ENCODE data around the gene C2orf72.
A peak's percentile ranks its signal among the peaks of the same experiment; 100 is the strongest.

Gene C2orf72

GRCh38 chr2:231041061-231041689 is 3.9 kb downstream of the C2orf72 start:
- DNase-seq (ENCODE audit: low read depth in 2 of 2, low spot score in 1 of 2) = no peak

GRCh38 chr2:231043796-231044195 is 6.5 kb downstream of the C2orf72 start:
- no peak for DNase-seq (ENCODE audit: low read depth in 2 of 2, low spot score in 1 of 2)

- no peak for DNase-seq (ENCODE audit: low read depth in 2 of 2, low spot score in 1 of 2)
These were observed 9.6 kb downstream of the C2orf72 start for GRCh38 chr2:231046916-231047273.

- no peak for DNase-seq (ENCODE audit: low read depth in 2 of 2, low spot score in 1 of 2)
These were observed 10.1 kb downstream of the C2orf72 start for GRCh38 chr2:231047274-231047922.

GRCh38 chr2:231047923-231048915 is 10.9 kb downstream of the C2orf72 start:
- no peak for DNase-seq (ENCODE audit: low read depth in 2 of 2, low spot score in 1 of 2)

- DNase-seq (ENCODE audit: low read depth in 2 of 2, low spot score in 1 of 2) = no peak
These were observed 12.1 kb downstream of the C2orf72 start for GRCh38 chr2:231049286-231050017.

GRCh38 chr2:231050018-231050901 is 12.9 kb downstream of the C2orf72 start:
- DNase-seq (ENCODE audit: low read depth in 2 of 2, low spot score in 1 of 2) = no peak

GRCh38 chr2:231051116-231051515 is 13.8 kb downstream of the C2orf72 start:
- DNase-seq (ENCODE audit: low read depth in 2 of 2, low spot score in 1 of 2) = no peak

- peak; percentile 55 to 59 for DNase-seq (ENCODE audit: low read depth in 2 of 2, low spot score in 1 of 2)
These were observed 15.4 kb downstream of the C2orf72 start for GRCh38 chr2:231052494-231053451.

- DNase-seq (ENCODE audit: low read depth in 2 of 2, low spot score in 1 of 2) = no peak
These were observed 16.5 kb downstream of the C2orf72 start for GRCh38 chr2:231053846-231054245.

- DNase-seq (ENCODE audit: low read depth in 2 of 2, low spot score in 1 of 2) = peak; percentile 84 to 85
These were observed 19.4 kb downstream of the C2orf72 start, which contains the start of gene PSMD1 for GRCh38 chr2:231056453-231057416. TSS of gene PSMD1 (plus strand) at chr2:231056867. CDS start at chr2:231057026, 159 bp downstream.

GRCh38 chr2:231057590-231057989 is 20.3 kb downstream of the C2orf72 start:
- no peak for DNase-seq (ENCODE audit: low read depth in 2 of 2, low spot score in 1 of 2)

- DNase-seq (ENCODE audit: low read depth in 2 of 2, low spot score in 1 of 2) = no peak
These were observed 21.6 kb downstream of the C2orf72 start for GRCh38 chr2:231058761-231059550.

- no peak for DNase-seq (ENCODE audit: low read depth in 2 of 2, low spot score in 1 of 2)
These were observed 22.4 kb downstream of the C2orf72 start for GRCh38 chr2:231059756-231060155.

GRCh38 chr2:231062776-231063175 is 25.5 kb downstream of the C2orf72 start:
- DNase-seq (ENCODE audit: low read depth in 2 of 2, low spot score in 1 of 2) = no peak

GRCh38 chr2:231063347-231063746 is 26.0 kb downstream of the C2orf72 start:
- DNase-seq (ENCODE audit: low read depth in 2 of 2, low spot score in 1 of 2) = no peak

GRCh38 chr2:231065966-231066365 is 28.6 kb downstream of the C2orf72 start:
- DNase-seq (ENCODE audit: low read depth in 2 of 2, low spot score in 1 of 2) = no peak

Data from stimulated activated CD8-positive, alpha-beta memory T cell treated with anti-CD3 and anti-CD28 coated beads, Interleukin-4, amount 100 ng/mL, for 4 hours (primary cell).